ENCODE results near the gene PUSL1.

Gene PUSL1

DNA sequence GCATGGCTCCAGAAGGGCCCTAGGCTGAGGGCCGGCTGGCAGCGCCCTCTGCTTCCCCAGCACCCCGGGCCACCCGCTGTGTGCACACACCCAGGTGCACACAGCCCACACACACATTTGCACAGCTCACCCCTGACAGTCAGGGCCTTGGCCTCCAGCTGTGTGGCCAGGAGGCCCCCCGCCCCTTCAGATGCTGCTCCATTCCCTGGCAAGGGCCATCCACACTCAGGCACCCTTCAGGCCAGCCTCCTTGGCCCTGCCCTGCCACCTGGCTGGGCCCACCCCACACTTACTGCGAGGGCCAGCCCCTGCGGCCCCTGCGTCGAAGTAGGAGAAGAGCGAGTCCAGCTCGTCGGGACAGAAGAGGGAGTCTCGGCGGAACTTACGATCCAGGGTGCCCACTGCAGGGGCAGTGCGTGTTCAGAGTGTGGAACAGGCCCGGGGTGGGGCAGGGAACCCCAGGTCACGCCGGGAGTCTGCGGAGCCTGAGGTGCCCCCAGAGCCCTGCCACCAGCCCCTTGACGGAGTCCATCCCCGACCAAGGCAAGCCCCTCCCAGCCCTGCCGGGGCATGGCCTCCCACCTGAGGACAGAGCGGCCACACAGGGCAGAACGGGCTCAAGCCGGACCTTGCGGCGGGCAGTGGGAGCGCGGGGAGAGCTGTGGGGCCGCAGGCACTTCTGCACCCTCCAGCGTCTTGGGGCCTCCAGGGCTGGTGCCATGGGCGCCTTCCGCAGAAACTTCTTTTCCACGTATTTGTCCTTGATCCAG, 13.1 kb upstream of the PUSL1 start:
- DNase-seq (no peak), ATAC-seq (no peak)

DNA sequence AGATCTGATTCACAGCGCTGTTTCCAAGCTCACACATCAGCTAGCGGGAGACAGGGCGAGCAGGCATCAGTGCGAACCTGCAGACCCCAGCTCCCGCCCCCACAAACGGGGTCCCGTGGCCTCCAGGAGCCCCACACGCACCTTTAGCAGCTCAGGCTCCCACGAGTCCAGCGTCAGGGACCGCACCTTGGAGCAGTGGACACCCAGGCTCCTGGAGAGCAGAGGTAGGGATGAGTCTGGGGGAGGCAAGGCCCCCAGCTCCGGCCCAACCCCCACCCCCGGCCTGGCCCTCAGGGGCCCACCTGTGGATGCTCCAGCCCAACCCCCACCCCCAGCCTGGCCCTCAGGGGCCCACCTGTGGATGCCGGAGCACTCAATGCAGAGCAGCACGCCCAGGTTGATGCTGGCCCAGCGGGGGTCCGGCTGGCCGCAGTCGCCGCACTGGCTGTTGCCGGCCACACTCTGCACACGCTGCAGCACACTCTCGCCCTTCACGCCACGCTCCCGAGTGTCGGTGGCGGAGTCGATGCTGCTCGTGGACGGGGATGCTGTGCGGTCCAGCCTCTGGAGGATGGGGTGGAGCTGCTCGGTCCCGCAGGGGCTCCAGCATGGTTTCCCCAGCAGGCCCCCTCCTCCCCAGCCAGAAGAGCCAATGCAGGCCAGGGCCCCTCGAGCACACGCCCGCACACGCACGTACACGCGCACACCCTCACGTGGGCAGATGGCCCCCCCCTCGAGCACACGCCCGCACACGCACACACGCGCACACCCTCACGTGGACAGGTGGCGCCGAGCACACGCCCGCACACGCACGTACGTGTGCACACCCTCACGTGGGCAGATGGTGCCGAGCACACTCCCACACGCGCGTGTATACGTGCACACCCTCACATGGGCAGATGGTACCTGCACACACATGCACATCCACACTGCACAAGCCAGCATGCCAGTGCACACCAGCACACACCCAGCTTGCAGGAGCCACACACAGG, 12.0 kb upstream of the PUSL1 start:
- ATAC-seq: no peak
- DNase-seq: no peak

DNA sequence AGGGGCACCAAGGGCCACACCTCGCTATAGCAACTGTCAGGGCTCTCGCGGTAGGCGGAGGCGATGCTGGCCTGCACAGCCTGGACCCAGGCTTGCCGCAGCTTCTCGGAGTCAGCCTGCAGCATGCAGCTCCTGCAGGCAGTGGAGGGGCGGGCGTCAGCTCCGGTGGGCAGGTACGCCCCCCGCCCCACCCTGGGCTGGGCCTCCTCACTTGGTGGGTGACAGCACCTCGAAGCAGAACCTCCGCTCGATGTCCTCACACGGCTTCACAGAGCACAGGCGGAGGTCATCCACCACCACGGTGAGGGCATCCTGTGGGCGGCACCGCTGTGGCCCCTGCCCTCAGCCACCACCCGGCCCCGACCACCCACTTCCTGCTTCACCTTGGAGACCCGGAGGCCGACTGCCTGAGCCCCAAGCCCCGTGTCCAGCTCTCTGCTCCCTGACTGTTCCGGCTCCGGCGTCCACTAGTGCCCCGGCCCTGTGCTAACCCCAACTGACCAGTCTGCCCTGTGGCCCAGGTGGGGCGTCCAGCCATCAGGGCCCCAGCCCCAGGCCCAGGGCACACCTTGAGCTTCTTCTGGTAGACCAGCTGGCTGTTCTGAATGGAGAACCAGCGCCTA, 10.5 kb upstream of the PUSL1 start:
- ATAC-seq: no peak
- DNase-seq: no peak

DNA sequence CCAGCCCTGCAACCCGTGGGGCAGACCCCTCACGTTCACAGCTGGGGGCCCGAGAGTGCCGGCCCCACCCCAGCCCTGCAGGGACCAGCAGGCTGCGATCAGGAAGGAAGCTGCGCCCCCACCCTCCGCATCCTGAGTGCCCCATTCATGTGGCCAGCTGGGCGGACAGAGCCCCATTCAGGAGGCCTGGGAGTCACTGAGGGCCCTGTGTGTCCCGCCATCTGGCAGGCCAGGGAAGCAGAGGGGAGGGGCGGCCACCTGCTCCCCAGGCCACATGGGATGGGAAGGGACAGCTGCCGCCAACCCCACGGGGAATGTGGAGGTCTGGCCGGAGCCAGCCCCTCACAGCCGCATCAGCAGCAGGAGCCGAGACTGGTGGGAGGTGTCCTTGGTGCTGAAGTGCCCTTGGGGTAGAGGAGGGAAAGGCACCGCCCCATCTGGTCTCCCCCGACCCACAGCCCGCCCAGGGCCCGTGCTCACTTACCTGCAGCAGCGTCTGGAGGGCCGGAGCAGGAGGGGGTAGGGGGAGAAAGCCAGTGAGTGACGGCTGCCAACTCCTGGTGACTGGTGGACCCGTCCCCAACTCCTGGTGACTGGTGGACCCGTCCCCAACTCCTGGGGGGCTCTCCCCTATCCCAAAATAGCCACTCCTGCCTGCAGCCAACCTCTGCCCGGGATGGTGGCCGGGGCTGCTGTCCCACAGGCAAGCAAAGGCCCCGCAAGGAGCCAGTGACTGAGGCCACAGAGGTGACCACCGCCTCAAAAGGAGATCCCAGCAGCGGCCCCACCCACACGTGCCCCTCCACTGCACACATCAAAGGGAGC, 9.3 kb upstream of the PUSL1 start:
- ATAC-seq: no peak
- DNase-seq: no peak

DNA sequence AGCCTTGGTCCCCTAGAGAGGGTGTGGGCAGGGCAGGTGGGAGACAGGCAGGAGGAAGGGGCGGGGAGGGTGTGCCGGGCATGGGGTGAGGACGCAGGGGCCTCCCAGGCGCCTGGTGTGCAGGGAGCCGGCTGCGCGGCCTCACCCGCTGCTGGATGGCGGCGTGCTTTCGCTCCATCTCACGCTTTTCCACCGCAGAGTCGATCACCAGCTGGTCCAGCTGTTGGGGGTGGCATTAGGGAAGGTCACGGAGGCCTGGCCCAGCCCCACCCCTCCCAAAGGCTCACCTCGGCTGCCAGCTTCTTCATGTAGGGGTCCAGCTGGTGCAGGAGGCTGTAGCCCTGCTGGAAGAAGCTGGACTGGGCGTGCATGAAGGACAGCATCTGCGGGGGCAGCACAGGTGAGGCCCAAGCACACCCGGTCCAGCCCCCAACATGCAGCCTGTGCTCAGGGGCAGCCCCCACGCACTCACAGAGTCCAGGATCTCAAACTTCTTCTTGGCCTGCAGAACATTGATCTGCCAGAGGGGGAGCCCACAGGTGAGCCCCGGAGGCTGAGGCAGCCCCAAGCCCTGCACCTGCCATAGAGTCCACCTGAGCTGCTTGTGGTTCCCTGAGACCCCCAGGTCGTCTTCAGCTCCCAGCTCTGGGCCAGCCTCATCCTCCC, 8.6 kb upstream of the PUSL1 start:
- no peak for ATAC-seq
- DNase-seq: no peak

DNA sequence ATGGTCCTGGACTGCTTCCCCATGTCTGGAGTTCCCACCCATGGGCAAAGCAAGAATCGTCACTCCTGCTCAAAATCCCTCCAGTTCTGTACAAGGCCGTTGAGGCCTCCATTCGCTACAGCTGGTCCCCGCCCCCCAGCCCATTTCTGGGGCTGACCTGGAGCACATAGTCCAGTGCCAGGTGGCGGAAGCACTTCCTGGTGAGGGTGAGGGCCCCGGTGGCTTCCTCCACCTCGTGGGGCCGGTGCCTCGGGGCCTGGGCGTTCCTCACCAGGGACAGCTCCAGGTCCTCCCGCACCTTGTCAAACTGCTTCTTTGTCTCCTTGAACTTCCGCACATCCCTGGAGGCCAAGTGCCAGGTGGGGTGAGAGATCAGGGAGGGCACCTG, 8.1 kb upstream of the PUSL1 start:
- ATAC-seq (no peak), DNase-seq (no peak)

DNA sequence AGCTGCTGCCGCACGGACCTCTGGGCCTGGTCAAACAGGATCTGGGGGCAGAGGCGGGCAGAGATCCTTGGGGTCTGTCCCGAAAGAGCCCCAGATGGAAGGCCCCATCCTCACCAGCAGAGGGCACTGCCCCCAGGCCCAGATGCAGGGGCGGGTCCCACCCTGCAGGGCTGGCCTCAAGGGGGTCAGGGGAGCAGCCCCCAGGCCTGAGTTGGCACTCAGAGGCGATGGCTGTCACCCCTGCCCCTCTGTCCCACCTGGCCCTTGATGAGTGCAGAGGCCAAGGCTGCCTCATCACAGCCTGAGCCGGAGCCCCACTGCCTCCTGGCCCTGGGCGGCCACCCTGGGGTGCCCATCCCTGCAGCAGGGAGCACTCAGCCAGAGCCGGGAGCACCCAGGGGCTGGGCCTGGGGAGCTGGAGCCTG, 6.4 kb upstream of the PUSL1 start:
- DNase-seq (no peak), ATAC-seq (no peak)

DNA sequence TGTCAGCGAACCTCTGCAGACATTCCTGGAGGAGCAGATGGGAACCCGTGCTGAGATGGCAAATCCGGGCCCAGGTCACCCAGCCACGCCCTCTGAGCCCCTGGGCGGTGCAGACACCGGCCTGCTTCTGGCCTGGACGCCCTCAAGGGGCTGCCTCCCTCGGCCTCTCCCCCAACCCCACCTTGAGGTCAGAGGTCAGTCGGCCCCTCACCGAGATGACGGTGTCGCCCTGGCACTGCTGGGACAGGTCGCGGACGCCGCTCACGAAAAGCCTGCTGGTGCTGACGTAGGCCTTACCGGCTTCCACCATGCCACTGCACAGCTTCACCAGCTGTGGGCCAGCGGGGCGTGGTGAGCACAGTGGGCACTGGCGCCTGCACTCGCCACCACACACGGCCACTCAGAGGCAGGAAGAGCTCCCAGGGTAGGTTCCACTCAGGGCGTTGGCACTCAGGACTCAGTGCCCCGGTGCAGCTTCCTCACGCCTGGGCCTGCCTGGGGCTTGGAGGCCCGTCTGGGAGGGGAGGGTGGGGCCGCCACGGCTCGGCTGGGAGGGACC, 5.4 kb upstream of the PUSL1 start:
- no peak for DNase-seq

DNA sequence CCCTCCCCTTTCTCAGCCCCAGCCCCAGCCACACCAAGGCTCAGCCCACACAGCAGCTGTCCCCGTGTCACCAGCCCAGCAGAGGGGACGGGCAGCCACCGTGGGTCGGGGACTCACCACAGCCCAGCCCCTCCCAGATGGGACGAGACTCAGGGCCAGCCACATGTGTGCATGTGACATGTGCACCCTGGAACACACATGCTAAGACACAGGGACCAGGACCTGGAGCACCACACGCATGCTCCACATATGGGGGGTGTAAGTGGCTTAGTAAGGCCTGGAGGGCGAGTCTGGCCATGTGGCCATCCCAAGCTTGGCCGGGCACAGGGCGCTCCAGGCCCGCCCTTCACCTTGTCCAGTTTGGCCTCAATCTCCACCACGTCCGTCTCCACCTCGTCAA, 4.7 kb upstream of the PUSL1 start:
- DNase-seq (no peak), ATAC-seq (no peak)

More for the DNA sequence above, 5.4 kb upstream of the PUSL1 start:
- no peak for ATAC-seq

DNA sequence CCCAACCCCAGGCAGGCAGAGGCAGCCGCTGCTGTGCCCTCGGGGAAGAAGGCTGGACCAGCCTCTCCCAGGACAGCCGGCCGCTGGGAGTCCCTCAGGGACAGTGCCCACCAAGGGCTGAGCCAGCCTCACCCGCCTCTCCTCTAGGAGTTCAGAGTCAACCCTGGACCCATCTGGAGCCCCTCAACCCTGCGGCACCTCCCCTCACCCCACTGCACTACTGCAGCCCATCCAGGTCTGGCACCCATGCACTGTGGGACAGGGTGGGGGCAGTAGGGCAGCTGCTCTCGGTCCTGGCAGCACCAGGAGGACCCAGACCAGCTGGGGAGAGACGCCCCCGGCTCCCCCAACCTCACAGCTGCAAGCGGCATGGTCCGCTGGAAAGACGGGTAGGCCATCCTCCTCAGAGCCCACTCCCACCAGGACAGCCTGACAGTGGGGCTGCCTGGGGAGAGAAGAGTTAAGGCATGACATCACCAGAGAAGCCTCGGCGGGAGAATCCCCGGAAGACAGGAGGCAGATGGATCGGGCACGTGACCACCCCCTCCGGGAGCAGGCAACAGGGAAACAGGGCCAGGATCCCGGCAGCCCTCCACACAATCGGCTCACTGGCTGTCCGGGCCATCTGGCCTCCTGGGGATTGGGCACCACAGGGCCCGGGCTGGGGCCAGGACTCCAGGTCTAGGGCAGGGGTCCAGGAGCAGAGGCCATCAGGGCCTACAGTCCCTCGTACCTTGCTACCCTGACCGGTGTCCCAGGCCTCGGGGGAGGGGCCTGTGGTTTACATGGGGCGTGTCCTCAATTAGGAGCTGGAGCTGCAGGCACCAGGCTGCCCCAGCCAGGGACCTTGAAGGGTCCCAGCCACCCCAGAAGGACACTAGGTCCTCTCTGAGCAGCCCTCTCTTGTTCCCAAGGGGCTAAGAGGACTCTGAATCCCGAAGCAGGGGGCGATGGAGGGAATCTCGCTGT, 3.8 kb upstream of the PUSL1 start:
- ATAC-seq: no peak
- DNase-seq: no peak

DNA sequence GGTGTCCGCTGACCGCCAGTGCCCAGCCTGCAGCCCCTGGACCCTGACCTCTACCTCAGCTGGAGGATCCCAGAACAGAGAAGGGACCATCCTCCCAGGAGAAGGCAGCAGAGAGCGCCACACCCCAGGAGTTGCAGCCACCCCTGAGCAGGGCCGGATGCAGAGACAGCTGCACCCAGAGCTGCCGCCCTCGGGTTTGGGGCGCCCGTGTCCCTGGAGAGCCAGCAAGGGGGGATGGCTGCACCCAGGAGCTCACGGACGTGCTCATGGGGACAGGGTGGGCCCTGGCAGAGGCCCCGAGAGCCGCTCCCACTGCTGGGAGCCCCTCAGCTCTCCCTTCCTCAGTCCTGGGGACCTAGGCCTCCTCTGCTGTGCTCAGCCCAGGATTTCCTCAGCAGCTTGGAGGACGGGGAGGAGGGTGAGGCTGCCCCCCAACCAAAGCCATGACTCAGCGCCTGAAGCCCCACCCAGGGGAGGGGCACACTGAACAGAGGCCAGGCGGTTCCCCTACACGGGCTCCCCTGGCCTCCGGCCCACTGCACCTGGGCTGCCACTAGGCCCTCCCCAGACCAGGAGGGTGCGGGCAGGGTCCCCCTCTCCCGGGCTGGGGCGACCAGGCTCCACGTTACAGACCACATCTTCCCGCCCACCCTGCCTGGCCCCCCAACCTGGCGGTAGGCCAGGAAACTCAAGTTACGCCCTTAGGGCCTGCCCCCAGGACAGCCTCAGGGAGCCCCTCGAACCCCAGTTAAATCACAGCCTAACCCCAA, 2.9 kb upstream of the PUSL1 start:
- DNase-seq (peak; percentile 80), ATAC-seq (peak; percentile 45)

DNA sequence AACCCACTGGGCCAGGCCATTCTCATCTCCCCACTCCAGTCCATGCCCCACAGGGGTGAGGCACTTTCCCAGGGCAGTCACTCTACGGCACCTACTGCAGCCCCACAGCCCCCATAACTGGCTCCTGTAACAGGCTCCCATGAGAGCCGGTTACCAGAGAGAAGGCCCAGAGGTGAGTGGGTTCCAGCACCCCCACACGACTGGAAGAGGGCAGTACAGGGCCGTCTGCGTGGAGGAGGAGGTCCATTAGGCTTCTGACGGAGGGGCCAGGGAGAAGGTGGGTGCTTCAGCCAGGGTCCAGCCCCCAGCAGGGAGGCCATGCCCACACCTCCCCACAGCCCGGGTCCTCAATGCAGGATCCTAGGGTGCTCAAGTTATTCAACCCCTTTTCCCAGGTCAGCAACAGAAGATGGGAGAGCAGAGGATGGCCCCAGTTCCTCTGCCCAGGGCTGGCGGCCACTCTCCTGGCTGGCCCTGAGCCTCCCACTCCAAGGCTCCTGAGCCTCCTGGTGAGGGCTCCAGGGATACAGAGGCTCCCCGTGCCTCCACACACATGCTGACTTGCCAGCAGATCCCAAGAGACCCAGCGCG, 2.2 kb upstream of the PUSL1 start:
- peak; percentile 39 for DNase-seq
- ATAC-seq: no peak

DNA sequence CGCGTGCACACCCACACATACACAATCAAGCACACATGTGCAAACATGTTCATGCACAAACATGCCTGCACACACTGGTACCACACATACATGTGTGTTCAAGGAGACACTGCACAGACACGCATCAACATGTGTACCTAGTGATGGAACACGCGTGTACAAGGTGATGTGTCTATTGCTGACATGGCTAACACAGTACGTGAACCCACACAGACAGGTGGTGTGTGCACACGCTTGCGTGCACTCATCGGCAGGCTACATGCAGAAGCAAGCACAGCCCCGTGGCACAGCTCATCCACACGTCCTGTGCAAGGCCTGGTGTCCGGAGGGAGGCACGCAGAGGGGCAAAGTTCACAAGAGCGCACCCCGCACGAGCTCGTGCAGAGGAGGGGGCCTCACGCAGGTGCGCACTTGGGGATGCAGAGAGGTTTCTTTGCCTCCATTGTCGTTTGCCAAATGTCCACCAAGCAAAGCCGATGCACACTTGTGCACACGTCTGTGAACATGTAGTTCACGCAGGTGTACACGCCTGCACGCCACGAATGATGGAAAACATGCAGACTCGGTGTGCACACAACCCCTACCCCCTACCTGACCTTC, 1.6 kb upstream of the PUSL1 start:
- ATAC-seq (no peak), DNase-seq (no peak)

DNA sequence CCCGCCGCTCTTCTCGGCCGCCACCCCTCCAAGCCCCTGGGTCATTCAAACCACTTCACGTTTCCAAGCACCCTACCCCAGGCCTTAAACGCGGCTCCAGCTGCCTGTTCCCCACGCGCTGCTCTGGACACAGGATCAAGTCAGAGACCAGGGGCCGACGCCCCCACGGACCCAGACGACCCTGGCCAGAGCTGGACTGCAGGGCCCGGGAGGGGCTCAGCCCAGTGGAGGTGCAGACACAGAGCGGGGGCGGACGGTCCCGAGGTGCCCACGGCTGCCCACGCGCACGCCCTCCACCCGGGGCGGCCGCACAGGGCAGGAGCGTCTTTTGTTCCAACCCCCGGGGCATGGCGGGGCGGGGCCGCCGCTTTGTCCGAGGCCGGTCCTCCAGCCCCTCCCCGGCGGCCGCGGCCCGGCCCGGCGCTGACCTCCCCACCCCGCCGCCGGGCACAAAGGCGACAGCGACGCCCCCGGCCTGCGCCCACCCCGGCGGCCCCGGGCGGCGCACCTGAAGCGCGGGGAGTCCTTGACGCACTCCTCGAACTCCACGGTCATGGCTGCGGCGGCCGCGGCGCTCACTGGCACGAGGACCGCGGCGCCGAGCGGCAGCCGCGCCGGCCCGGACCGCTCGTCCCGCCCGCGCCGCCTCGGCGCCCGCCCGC, 1.0 kb upstream of the PUSL1 start:
- ATAC-seq (no peak), DNase-seq (no peak)

DNA sequence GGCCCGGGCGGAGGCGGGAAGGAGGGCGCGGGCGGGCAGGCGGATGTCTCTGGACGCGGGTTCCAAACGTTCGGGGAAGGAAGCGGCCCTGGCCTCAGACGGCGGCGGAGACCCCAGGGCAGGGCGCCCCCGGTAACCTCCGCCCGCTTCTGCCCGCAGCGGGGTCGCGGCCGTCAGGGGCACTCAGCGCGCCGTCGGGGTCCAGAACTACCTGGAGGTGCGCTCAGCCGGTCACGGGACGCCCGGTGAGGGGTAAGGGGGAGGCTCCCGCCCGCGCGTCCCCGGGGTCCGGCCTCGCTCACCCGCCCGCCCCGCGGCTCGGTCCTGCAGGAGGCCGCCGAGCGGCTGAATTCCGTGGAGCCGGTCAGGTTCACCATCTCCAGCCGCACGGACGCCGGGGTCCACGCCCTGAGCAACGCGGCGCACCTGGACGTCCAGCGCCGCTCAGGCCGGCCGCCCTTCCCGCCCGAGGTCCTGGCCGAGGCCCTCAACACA, 406 bp downstream of the PUSL1 start:
- DNase-seq (peak; percentile 32), ATAC-seq (no peak)

DNA sequence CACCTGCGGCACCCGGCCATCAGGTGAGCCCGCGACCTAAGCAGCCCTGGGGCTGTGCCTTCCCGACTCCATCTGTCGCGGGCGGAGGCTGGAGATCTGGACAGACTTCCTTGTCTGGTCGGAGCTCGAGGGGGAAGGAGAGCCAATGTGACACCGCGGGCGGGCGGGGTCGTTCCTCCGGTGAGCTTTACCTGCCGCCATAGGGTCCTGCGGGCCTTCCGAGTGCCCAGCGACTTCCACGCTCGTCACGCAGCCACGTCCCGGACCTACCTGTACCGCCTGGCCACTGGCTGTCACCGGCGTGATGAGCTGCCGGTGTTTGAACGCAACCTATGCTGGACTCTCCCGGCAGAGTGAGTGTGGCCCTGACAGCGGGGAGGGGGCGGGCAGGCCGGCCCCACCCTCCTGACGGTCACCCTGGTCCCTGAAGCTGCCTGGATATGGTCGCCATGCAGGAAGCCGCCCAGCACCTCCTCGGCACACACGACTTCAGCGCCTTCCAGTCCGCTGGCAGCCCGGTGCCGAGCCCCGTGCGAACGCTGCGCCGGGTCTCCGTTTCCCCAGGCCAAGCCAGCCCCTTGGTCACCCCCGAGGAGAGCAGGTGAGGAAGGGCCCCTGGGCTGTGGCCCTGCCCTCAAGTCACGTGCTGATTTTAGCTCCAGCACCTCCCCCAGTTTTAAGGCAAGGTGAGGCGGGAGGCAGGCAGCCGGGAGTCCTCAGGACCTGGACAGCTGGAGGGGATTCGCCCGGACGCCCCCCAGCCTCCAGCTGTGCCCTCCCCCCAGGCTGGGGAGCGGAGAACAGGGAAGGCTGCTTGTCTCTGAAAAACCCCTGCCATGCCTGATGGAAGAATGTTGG, 1.1 kb downstream of the PUSL1 start:
- no peak for ATAC-seq
- peak; percentile 38 for DNase-seq

DNA sequence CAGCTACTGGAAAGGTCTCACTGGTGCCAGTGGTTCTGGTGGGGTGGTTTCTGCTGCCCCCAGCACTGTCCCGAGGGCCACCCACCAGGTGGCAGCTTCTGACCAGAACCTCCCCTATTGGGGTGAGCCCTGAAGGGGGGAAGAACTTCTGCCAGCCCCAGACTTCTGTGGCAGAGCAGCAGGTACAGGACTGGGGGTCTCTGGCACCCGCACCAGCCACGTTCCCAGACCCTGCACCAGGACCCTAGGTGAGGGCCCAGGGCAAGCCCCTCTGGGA, 1.6 kb downstream of the PUSL1 start:
- DNase-seq (no peak), ATAC-seq (no peak)
